ENCODE results near the gene PRKN. TPM values are rescaled to one million over a fixed set of nuclear protein-coding genes. Genes with fewer than 3 reads are reported as not detected.

PRKN gene
- total RNA-seq, 1 donor from 2014 or later, result 5.1 TPM

DNA sequence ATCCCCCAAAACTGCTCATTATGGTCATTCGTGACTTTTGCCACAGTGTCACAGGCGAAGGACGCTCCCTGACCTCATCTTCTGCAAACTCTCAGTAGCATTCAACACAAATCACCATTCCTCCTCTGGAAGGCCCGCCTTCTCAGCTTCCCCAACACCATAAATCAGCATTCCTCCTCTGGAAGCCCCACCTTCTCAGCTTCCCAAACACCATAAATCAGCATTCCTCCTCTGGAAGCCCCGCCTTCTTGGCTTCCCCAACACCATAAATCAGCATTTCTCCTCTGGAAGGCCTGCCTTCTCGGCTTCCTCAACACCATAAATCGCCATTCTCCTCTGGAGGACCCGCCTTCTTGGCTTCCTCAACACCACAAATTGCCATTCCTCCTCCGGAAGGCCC lies 1165.7 kb downstream of the PRKN start:
- Mint-ChIP-seq H3K4me1 (ENCODE audit: unreplicated experiment) (no peaks in the 10 kb centered on the region), H3K27ac (ENCODE audit: unreplicated experiment) (no peak overlapping the region), H3K4me3 (ENCODE audit: unreplicated experiment) (no peak overlapping the region), H3K9me3 (ENCODE audit: unreplicated experiment) (no peaks in the 10 kb centered on the region), H3K27me3 (ENCODE audit: unreplicated experiment) (no peaks in the 10 kb centered on the region), H3K36me3 (ENCODE audit: low read depth, unreplicated experiment) (no peaks in the 10 kb centered on the region)
- TF ChIP-seq, protein P1, sequence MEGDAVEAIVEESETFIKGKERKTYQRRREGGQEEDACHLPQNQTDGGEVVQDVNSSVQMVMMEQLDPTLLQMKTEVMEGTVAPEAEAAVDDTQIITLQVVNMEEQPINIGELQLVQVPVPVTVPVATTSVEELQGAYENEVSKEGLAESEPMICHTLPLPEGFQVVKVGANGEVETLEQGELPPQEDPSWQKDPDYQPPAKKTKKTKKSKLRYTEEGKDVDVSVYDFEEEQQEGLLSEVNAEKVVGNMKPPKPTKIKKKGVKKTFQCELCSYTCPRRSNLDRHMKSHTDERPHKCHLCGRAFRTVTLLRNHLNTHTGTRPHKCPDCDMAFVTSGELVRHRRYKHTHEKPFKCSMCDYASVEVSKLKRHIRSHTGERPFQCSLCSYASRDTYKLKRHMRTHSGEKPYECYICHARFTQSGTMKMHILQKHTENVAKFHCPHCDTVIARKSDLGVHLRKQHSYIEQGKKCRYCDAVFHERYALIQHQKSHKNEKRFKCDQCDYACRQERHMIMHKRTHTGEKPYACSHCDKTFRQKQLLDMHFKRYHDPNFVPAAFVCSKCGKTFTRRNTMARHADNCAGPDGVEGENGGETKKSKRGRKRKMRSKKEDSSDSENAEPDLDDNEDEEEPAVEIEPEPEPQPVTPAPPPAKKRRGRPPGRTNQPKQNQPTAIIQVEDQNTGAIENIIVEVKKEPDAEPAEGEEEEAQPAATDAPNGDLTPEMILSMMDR (IDR thresholded peaks at IDR 0.05; ENCODE audit: unreplicated experiment), result no peak
- DNase-seq (ENCODE audit: low spot score), result no peak

DNA sequence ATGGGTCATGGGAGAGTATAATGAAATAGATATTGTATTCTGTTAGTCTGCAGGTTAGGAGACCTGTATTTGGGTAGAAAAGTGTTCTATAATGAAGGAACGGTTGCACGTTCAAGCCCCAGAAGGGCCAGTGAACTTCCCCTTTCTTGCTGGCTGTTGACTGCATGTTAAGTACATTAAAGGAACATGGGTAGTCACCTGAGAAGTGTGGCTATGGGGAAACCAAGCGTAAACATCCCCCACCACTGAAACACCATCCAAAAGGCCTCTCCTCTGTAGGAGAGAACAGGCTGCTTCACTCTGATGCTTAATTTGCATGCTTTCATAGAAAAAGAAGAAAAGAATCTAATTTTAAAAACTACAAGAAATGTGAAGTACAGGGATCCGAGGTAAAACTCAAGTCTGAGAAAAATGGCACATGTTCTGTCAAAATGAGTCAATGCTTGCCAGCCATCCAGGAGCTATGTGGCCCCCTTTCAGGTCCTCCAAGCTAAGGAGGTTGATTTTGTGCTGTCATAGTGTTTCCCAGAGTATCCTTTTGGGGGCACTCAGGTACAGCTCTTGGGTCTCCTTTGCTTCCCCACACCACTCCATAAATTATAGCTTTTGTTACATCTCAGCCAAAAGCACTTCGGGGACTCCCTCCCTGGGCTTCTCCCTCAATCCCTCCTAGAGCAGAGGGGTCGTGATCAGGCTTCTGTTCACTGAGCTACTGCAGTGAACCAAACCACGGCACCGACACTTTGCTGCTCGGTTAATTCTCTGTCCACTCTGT lies 1170.0 kb downstream of the PRKN start:
- TF ChIP-seq, protein P1 (IDR thresholded peaks at IDR 0.05; ENCODE audit: unreplicated experiment), result no peak
- Mint-ChIP-seq H3K9me3 (ENCODE audit: unreplicated experiment) (peaks cover 5% of the 10 kb centered on the region), H3K27me3 (ENCODE audit: unreplicated experiment) (no peaks in the 10 kb centered on the region), H3K4me3 (ENCODE audit: unreplicated experiment) (no peak overlapping the region), H3K4me1 (ENCODE audit: unreplicated experiment) (no peaks in the 10 kb centered on the region), H3K27ac (ENCODE audit: unreplicated experiment) (no peak overlapping the region), H3K36me3 (ENCODE audit: low read depth, unreplicated experiment) (peaks cover 11% of the 10 kb centered on the region)
- DNase-seq (ENCODE audit: low spot score), result no peak

DNA sequence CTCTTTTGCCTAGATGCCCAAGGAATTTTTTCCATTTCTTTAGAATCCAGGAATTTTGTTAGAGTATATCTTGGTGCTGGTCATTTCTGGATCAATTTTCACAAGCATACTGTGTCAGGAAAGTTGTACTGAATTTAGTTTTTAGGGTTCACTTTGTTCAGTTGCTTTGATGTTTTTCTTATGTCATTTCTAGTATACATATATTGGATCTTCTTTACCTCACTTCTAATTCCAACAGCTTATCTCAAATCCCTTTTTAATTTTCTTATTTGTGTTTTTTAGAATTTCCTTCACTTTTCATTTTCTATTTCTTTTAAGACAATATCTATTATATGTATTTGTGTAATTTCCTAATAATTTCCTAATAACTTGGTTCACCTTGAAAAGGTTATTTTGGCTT lies 1172.7 kb downstream of the PRKN start:
- no peak for DNase-seq (ENCODE audit: low spot score)
- Mint-ChIP-seq H3K4me3 (ENCODE audit: unreplicated experiment) (no peak overlapping the region), H3K4me1 (ENCODE audit: unreplicated experiment) (peaks cover 5% of the 10 kb centered on the region), H3K9me3 (ENCODE audit: unreplicated experiment) (peaks cover 5% of the 10 kb centered on the region), H3K27me3 (ENCODE audit: unreplicated experiment) (no peaks in the 10 kb centered on the region), H3K27ac (ENCODE audit: unreplicated experiment) (no peak overlapping the region), H3K36me3 (ENCODE audit: low read depth, unreplicated experiment) (peaks cover 11% of the 10 kb centered on the region)
- TF ChIP-seq, protein P1 (IDR thresholded peaks at IDR 0.05; ENCODE audit: unreplicated experiment), result no peak

DNA sequence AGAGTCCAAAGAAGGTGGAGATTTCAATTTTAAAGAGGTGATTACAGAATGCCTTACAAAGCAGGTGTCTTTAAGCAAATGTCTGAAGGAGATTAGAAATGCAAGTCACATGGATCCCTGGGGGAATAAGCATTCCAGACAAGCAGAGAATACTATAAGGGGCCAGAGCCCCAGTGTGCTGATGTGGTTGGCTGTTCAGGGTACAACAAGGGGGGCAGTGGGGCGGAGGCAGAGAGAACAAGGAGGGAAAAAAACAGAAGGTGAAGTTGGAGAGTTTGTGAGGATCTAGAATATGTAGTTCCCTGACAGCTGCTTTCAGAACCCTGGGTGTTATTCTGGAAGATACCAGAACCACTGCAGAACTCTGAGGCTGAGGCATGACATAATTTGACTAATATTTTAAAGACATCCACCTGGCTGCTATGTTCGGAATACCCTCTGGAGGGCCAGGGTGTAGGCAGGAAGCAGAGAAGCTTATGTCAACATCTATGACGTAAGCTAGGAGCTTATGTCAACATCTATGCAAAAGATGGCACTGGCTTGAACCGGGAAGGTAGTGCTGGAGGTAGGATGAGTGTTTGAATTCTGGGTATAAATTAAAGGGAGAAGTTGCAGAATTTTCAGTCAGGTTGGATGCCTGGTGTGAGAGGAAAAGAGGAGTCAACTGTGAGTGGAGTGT lies 1177.5 kb downstream of the PRKN start:
- Mint-ChIP-seq H3K27ac (ENCODE audit: unreplicated experiment) (no peak overlapping the region), H3K36me3 (ENCODE audit: low read depth, unreplicated experiment) (peaks cover 11% of the 10 kb centered on the region), H3K27me3 (ENCODE audit: unreplicated experiment) (no peaks in the 10 kb centered on the region), H3K9me3 (ENCODE audit: unreplicated experiment) (peaks cover 5% of the 10 kb centered on the region), H3K4me1 (ENCODE audit: unreplicated experiment) (peaks cover 14% of the 10 kb centered on the region), H3K4me3 (ENCODE audit: unreplicated experiment) (no peak overlapping the region)
- no peak for DNase-seq (ENCODE audit: low spot score)
- TF ChIP-seq, protein P1 (IDR thresholded peaks at IDR 0.05; ENCODE audit: unreplicated experiment), result no peak

DNA sequence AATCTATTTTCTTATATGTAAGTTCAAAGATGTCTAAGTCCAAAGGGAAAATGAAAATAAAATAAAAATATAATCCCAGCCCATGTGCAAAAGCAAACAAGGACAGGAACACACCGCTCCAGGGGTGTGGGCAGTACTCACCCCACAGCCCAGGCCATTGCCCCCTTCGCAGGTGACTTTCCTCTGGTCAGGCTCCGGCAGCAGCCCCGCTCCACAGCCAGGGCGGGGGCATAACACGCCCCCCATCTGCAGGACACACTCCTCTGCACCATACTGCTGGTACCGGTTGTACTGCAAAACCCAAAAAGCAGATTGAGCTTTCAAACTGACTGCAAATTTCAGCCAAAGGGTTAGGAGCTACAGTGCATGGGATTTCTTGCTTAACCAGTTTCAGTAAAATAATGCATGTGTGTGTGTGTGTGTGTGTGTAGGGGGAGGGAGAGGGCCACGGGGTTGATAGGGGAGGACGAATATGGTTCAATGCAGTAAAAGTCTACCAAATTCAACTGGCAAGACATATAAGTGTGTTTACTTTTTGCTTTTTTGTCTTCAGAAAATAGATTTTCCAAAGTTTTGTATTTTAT lies 1178.8 kb downstream of the PRKN start:
- H3K27me3 Mint-ChIP-seq (ENCODE audit: unreplicated experiment), result no peaks in the 10 kb centered on the region
- TF ChIP-seq, protein P1 (IDR thresholded peaks at IDR 0.05; ENCODE audit: unreplicated experiment), result no peak
- H3K36me3 Mint-ChIP-seq (ENCODE audit: low read depth, unreplicated experiment), result peaks cover 7% of the 10 kb centered on the region
- no peak overlapping the region for H3K4me3 Mint-ChIP-seq (ENCODE audit: unreplicated experiment)
- DNase-seq (ENCODE audit: low spot score), result no peak
- H3K9me3 Mint-ChIP-seq (ENCODE audit: unreplicated experiment), result peaks cover 5% of the 10 kb centered on the region
- peaks cover 22% of the 10 kb centered on the region for H3K4me1 Mint-ChIP-seq (ENCODE audit: unreplicated experiment)
- no peak overlapping the region for H3K27ac Mint-ChIP-seq (ENCODE audit: unreplicated experiment)
